DMS114 treated with DMSO at 0.1 percent for 48 hours (cell line): ENCODE results near the gene RERE.
A peak's percentile ranks its signal among the peaks of the same experiment; 100 is the strongest.
"Not testable (repeated sequence)": the region's sequence is repeated elsewhere in the genome, so short reads cannot be mapped to it uniquely, and the experiment has no call there.

Experiments
- DNase-seq: peaks from one replicate; lab custom pipeline; 2025; ENCODE audit not compliant: unreplicated experiment; lab: John Stamatoyannopoulos, UW

The RERE gene

DNA sequence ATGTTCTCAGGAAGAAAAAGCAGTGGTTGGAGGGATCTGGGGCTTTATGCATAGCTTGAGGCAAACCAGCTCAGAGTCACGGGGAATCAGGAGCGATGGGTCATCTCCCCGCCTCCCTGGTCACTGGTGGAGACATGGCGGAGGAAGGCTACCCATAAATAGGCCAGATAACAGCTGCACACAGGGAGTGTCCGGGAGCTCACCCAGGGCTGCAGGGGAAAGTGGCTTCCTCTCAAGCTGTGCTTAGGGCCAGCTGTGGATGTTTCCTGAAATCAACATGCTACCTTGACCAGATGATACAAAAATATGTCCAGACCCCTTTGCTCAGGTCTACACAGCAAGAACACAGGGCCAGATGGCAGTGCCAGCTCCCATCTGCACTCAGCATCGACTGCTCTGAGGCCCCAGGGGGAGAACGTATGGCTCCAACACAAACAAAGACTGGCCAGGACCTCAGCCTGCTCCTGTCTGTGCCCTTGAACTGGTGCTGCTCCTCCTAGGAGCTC, 27.1 kb upstream of the RERE start:
- no peak for DNase-seq

DNA sequence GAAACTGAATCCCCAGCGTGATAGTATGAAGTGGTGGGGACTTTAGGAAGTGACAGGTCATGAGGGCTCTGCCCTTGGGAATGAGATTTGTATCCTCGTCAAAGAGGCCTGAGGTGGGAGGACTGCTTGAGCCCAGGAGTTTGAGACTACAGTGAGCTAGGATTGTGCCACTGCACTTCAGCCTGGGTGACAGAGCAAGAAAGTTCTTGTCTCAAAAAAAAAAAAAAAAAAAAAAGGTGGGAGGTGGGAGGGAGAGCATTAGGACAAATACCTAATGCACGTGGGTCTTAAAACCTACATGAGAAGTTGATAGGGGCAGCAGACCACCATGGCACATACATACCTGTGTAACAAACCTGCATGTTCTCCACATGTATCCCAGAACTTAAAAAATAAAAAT, 24.0 kb upstream of the RERE start:
- no peak for DNase-seq

DNA sequence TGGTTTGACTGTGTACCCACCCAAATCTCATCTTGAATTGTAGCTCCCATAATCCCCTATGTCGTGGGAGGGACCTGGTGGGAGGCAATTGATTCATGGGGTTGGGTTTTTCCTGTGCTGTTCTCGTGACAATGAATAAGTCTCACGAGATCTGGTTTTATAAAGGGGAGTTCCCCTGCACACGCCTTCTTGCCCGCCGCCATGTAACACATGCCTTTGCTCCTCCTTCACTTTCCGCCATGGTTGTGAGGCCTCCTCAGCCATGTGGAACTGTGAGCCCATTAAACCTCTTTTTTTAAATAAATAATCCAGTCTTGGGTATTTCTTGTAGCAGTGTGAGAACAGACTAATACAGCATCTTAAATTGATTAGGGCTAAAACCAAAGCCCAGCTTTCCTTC, 22.6 kb upstream of the RERE start:
- no peak for DNase-seq

DNA sequence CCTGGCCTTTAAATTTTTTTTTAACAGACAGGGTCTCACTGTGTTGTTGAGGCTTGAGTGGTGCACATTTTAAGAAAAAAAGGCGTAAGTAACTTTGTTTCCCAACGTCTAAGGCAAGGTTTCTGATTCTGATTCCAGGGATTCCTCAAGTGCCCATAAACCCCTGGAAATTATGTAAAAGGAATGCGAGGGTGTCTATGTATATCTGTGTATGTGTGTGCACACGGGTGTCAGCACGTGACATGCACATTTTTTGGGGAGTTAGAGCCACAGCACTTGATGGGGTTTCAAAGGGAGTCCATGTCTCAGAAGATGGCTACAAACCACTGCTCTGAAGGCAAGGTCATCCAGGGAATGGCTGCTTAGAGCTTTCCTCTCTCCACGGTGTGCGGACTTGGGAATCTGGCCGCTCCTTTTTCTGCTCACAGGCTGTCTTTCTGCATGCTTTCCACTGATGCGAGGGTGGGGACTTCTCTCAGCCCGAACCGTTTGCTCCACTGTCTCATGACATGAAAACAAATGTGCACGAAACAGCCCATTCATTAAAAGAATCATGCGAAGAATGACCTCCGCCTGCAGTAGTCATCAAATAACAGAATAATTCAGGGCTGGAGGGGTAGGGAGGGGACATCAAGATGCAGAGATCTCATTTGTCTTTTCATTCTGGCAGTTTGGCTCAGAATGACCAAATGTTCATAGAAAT, 18.7 kb upstream of the RERE start:
- no peak for DNase-seq

DNA sequence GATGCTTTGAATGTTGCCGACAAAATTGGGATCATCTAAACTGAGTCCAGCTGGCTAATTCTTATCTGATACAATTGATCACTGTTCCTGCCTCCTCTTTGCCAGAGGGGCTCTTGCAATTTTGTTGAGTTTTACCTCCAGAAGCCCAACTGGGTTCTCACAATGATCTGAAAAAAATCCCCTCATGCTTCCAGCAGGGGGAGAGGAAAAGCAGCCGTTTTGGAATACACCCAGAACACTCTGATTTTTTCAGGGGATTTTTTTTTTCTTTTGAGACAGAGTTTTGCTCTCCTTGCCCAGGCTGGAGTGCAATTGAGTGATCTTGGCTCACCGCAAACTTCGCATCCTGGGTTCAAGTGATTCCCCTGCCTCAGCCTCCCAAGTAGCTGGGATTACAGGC, 13.9 kb upstream of the RERE start:
- DNase-seq, result peak; percentile 20

DNA sequence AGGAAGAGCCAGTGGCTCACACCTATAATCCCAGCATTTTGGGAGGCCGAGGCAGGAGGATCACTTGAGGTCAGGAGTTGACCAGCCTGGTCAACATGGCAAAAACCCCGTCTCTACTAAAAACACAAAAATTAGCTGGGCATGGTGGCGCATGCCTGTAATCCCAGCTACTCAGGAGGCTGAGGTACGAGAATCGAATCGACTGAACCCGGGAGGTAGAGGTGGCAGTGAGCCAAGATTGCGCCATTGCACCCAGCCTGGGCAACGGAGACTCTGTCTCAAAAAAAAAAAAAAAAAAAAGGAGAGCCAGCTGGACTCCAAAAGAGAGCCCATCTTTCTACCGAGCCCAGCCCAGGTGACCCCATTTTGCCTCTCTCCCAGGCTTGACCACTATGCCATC, 13.3 kb upstream of the RERE start:
- not testable (repeated sequence) for DNase-seq

DNA sequence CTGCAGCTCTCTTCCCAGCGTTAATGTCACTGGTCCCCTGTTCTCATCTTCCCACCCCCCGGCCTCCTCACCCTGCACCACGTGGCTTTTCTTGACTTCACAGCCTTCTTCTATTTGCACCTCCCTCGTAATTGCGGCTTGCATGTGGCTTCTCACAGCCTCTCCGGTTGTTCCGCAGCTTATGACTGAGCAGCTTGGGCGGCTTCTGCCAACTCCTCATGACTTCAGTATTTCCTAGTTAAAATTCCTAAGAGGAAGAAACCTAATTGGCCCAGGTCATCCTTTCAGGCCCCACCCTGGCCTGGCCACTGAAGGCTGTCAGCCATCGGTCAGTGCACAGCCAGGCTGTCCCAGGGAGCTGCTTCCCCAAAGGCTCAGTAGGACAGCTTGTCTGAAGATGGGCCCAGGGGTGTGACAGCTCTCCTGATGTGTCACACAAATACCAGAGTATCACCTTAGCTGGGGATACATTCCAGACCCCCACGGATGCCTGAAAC, 8.6 kb upstream of the RERE start:
- DNase-seq, result no peak

DNA sequence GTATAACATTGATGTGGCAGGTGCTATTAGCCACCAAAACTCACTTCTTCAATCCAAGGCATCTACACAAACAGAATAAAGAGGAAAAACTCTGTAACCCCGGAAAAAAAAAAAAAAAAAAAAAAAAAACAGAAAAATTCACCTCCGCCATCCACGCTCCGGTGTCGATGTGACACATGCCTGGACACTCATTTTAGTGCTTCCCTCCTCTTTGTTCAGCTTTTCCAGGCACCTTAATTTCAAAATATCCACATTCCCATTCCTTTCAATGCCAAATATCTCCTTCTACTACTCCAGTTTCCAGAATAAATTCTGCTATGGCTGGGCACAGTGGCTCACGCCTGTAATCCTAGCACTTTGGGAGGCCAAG, 5.8 kb upstream of the RERE start:
- no peak for DNase-seq

DNA sequence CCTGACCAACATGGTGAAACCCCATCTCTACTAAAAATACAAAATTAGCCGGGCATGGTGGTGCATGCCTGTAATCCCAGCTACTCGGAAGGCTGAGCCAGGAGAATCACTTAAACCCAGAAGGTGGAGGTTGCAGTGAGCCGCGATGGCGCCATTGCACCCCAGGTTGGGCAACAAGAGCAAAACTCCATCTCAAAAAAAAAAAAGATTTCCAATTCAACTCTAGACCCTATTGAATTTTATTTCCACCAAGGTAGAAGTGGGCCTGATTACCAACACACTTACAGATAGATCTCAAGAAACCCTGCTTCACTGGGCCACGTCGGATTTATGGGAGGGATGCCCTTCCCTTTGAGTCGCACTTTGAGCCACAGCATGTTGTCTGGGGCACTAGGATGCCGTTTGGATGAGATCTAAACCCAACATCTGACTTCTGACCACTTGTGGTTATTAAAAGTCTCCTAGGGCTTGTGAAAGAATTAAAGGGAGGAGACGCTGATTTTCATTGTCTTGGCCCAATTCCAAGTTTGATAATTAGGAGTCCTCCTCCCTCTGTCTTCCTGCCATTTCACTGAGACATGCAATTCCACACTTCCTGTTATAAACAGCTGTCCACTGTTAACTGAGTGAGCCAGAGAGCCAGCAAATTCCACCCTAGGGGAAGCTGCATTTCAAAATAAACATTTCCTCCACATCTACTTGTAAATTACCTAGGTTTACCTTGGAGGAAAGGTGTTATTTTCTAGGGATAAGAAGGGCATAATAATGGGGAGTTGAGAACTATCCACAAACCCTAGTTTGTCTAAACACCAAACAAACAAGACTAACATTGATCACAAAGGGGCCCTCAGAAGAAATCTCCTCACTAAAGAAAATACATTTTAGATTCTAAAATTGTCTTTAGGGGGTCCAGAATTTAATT, 5.2 kb upstream of the RERE start:
- DNase-seq, result no peak

DNA sequence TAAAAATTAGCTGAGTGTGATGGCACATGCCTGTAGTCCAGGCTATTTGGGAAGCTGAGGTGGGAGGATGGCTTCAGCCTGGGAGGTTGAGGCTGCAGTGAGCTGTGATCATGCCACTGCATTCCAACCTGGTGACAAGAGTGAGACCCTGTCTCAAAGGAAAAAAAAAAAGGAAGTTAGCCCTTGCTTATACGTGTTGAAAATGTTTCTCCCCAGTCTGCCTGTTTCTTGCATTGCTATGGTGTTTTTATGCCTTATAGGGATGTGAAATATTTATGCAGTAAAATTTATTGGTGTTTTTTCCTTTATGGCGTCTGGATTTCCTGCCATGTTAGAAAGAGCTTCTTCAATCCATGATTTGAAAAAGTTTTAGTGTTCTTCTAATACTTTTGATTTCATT, 3.6 kb upstream of the RERE start:
- no peak for DNase-seq

DNA sequence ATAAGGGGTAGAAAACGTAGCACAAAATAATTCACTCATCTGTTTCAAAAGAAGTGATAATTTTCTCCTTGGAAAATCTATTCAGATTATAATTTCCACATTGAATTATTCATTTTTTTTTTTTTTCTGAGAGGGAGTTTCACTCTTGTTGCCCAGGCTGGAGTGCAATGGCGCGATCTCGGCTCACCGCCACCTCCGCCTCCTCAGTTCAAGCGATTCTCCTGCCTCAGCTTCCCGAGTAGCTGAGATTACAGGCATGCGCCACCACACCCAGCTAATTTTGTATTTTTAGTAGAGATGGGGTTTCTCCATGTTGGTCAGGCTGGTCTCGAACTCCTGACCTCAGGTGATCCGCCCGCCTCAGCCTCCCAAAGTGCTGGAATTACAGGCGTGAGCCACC, 1.3 kb upstream of the RERE start:
- DNase-seq, result not testable (repeated sequence)

DNA sequence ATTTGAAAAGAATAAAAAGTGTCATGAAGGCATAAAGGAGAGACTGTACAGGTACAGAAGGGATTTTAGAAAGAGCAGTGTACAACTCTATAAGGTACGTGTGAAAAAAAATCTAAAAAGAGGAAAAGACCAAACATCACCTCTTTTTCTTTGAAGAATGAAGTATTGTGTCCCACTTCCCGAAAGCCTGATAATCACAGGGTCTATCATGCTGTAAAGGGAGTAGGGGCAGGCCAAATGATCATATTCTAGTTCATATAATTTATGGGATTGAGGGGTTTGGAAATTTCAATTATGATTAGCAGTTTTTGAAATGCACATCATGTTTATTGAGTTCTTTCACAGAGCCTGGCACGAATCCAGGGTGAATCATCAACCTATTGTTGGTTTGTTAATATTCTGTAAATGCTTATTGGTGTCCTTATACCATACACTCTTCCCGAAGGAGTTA, 910 bp upstream of the RERE start:
- DNase-seq, result no peak

DNA sequence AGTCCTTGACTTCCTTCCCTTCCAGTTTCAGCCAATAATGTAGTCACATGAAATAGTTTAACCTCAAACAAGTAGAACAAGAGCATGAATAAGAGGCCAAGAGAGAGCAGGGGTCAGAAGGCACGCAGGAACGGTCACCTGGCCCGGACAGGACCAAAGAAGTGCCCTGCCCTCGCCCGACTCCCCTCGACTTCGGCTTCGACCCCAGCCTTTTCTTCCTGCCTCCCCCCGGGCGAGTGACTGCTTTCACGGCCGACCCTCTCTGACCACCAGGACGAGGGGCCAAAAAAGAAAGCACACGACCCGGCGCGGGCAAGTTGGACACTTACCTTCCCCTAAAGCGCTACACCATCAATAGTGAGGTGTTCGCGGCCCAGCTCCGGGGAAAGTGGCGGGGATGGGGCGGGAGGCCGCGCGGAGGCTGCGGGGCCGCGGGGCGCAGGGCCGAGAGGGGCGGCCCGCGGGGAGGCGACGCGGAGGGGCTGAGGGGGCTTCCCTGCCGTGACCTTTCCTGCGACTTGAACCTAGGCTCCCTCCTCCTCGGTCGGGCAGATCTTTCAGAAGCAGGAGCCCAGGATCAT, 519 bp downstream of the RERE start:
- DNase-seq, result no peak

DNA sequence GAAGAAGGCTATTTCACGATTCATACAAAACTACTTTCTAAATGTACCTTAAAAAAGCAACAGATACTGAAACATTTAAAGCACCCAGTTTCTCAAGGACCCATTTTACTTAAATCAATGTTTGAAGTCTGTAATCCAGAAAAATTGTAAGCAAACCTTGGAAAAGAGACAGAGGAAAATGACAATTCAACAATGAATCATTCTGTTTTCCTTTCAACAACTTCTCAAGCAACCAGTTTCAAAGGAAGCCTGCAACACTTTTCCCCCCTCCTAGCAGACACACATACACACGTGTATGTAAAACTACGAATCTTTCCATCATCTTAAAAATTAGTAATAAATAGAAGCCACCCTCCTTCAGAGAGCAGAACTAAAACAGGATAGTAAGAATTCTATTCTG, 1.2 kb downstream of the RERE start:
- DNase-seq, result no peak

DNA sequence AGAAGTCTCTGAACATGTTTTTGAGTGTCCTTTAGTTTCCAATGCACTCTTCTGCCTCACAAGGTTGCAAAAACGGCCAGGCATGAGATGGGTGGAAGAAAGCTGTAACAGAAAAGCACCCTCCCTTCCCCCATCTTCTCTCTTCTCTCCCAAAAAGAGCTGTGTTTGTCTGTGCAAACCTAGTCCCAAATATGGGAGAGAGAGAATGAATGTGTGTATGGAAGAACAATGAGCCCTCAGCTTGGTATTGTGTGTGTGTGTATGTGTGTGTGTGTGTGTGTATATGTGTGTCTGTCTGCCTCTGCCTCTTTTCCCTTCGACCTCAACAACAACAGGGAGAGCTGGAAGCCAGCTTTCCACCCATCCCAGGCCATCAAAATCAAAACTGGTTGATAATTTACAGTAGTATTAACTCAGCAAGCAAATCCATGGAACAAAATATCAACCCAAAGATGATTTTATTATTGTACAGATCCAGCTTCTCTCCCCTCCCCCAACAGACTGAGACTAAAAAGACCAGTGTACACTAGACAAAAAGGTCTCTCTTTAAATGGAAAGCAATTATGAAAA, 1.8 kb downstream of the RERE start:
- DNase-seq, result peak; percentile 30

DNA sequence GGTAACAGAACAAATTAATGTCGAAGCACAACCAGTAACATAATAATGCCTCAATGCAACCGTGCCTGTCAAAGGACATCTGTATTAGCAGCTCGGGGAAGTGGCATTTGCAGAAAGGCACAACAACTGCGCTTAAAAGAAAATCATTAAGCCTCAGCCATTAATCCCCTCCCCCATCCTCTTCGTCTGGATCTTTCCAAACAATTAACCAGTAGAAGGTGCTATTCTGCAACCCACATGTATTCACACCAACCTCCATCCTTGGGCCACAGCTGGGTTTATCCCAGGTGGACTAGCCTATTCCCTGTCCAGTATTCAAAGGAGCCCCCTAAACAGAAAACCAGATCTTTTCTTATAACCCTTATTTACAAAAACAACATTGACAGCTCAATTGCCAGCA, 2.6 kb downstream of the RERE start:
- DNase-seq, result no peak

DNA sequence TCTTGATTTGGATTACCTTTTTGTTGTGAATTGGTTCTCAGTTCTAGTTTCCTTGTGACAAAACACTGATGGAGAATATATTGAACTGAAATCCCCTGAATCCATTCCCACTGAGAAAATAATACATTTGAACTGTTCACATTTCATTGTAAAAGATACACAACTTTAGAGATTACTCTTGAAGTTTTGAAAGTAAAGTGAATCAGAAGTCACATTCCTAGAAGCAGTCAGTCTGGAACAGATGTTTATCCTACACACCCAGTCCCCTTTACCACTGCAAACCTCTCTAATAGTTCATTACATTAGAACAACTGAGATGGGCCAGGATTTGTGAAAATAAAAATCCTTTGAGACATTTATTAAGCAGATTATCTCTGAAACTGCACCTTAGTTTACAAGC, 3.4 kb downstream of the RERE start:
- DNase-seq, result no peak

DNA sequence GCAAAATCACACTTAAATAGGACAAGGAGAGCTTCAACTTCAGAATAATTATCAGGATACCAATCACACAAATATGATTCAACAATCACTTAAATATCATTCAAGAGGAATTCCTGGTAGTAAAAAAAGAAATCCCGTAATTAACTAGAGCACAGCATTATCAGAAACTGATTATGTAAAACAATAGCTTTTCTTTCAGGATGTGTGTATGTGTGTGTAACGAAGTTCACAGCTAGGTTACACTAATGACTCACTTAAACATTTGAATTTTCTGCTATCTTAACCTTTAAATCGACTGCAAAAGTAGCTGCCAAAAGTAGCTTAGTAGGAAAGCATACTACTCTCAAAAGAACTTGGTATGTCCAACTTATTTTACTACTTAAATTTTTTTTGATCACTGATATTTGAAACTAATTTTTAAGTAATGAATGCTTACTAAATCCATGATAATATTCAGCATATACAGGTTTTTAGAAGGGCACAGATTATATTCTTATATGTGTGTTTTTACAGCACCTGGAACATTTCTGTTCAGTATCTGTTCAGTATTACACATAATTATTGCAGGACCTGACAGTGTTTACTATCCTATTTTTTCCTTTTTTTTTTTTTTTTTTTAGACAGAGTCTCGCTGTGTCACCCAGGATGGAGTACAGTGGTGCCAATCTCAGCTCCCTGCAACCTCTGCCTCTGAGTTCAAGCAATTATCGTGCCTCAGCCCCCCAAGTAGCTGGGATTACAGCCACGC, 4.2 kb downstream of the RERE start:
- no peak for DNase-seq

DNA sequence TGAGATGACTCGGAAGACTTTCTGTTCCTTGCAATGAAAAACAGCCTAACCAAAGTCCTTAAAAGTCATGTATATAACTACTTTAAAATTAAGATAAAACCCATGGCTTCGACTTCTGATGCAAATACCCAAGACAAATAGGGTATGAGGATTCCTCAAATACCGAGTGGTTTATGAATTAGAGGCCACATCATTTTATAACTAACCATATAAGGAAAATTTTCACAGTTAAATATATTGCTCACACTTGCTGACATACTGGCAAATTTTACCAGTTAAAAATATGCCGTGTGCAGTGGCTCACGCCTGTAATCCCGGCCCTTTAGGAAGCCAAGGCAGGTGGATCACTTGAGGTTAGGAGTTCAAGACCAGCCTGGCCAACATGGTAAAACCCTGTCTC, 5.4 kb downstream of the RERE start:
- DNase-seq, result no peak

DNA sequence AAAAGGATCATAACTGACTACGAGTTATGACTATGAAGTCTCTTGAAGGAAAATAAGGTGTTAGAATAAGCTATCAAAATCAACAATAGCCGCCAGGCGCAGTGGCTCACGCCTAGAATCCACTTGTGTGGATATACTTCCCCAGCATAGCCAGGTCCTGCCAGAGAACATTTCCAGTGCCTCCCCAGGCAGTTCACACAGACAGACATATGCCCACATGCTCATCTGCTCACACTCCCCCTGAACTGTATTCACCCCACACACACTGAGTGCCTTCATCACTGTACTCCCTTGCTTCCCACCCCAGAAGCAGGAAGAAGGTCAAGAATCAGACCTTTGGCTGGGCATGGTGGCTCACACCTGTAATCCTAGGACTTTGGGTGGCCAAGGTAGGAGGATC, 6.5 kb downstream of the RERE start:
- DNase-seq, result no peak

DNA sequence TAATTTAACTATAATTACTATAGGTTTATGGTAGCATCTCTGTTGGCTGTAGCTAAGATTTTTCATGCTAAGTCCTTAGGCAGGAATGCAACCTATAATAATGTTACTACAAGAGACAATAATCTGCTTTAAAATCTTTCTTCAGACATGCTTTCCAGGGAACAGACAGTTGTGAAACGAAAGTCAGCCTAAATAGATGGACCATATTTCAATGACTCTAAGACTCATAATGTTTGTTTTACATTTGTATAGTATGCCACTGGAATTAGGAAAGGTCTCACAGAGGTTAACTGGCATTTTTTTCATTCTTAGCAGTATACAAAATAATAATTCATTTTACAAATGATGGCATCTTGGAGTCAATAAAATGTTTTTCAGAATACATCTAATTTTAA, 8.1 kb downstream of the RERE start:
- DNase-seq, result no peak
